Endodermal cell (in vitro differentiated cells): ENCODE measurements around the gene PACRG. TPM values are rescaled to one million over a fixed set of nuclear protein-coding genes. Genes with fewer than 3 reads are reported as not detected.

Source experiments
- DNase-seq: peaks from one replicate; pipeline ENCODE4 v3.0.0-alpha.2; 2017
- H3K27ac ChIP-seq: 2 replicates; pipeline ENCODE4 v1.5.1; 2013; ENCODE audit warnings: mild to moderate bottlenecking, low read depth, low read length, moderate library complexity
- H3K27me3 ChIP-seq: 2 replicates; pipeline ENCODE4 v1.6.1; 2013; ENCODE audit warnings: mild to moderate bottlenecking, low read length, moderate library complexity; ENCODE audit not compliant: insufficient read depth, control insufficient read depth, poor library complexity, severe bottlenecking
- H3K36me3 ChIP-seq: 2 replicates; pipeline ENCODE4 v1.7.0; 2013; ENCODE audit warnings: mild to moderate bottlenecking, low read length, moderate library complexity; ENCODE audit not compliant: control insufficient read depth, insufficient read depth
- H3K4me1 ChIP-seq: one replicate; pipeline ENCODE4 v1.7.0; 2013; ENCODE audit warnings: low read length; ENCODE audit not compliant: control insufficient read depth, insufficient read depth
- H3K4me3 ChIP-seq: 2 replicates; pipeline ENCODE4 v1.5.1; 2013; ENCODE audit warnings: mild to moderate bottlenecking, low read length, moderate library complexity
- H3K9ac ChIP-seq: 2 replicates; pipeline ENCODE4 v1.6.1; 2013; ENCODE audit warnings: mild to moderate bottlenecking, low read length, moderate library complexity; ENCODE audit not compliant: poor library complexity, severe bottlenecking; ENCODE audit errors: extremely low read depth
- H3K9me3 ChIP-seq: 2 replicates; pipeline ENCODE4 v1.6.1; 2013; ENCODE audit warnings: mild to moderate bottlenecking, low read length, moderate library complexity; ENCODE audit not compliant: control insufficient read depth
- H3K27ac Mint-ChIP-seq: 2 replicates; pipeline ENCODE4 v1.8.0; 2020; ENCODE audit warnings: mixed read lengths
- H3K27me3 Mint-ChIP-seq: 2 replicates; pipeline ENCODE4 v1.8.0; 2021; ENCODE audit warnings: mild to moderate bottlenecking, mixed read lengths; ENCODE audit not compliant: insufficient read depth
- H3K36me3 Mint-ChIP-seq: 2 replicates; pipeline ENCODE4 v1.8.0; 2020; ENCODE audit warnings: low read depth, mixed read lengths
- H3K4me1 Mint-ChIP-seq: 2 replicates; pipeline ENCODE4 v1.8.0; 2020; ENCODE audit warnings: mixed read lengths
- H3K4me3 Mint-ChIP-seq: 2 replicates; pipeline ENCODE4 v1.8.0; 2020; ENCODE audit warnings: mild to moderate bottlenecking, moderate library complexity, mixed read lengths
- H3K9me3 Mint-ChIP-seq: 2 replicates; pipeline ENCODE4 v1.8.0; 2020; ENCODE audit warnings: mild to moderate bottlenecking, mixed read lengths
- WGBS, 2 experiments: methylation state at CpG; one replicate each; pipeline versions ENCODE4 v1.1.5 to v1.1.7; 2013; ENCODE audit warnings: missing lambda C conversion rate in 2 of 2, mixed read lengths in 1 of 2; ENCODE audit not compliant: insufficient coverage in 1 of 2, insufficient read length in 1 of 2; 5-methylcytosine and 5-hydroxymethylcytosine counted together
- total RNA-seq, 2 donors: library from RNA; stranded (reverse); fragmentation: NEBNext Ultra II Directional in 1 of 2; extraction: Animal tissue kit (Norgen Biotek cat#: 25700) in 1 of 2; gene quantifications; 2 replicates in 1 of 2; 3 replicates in 1 of 2; pipeline ENCODE4 v1.2.1, GENCODE V29; 2021
- TF ChIP-seq, protein P1 (sequence below): fragments of 200-600 bp; sonication (generic); conservative IDR thresholded peaks from 2 replicates; pipeline ENCODE4 v1.5.0; 2021; ENCODE audit warnings: antibody characterized with exemption, mild to moderate bottlenecking

The PACRG gene
- total RNA-seq, 2 donors from 2014 or later: 0.42 to 0.44 TPM

GRCh38 chr6:162845972-162846371 is 118.2 kb downstream of the PACRG start:
- TF ChIP-seq, protein P1, sequence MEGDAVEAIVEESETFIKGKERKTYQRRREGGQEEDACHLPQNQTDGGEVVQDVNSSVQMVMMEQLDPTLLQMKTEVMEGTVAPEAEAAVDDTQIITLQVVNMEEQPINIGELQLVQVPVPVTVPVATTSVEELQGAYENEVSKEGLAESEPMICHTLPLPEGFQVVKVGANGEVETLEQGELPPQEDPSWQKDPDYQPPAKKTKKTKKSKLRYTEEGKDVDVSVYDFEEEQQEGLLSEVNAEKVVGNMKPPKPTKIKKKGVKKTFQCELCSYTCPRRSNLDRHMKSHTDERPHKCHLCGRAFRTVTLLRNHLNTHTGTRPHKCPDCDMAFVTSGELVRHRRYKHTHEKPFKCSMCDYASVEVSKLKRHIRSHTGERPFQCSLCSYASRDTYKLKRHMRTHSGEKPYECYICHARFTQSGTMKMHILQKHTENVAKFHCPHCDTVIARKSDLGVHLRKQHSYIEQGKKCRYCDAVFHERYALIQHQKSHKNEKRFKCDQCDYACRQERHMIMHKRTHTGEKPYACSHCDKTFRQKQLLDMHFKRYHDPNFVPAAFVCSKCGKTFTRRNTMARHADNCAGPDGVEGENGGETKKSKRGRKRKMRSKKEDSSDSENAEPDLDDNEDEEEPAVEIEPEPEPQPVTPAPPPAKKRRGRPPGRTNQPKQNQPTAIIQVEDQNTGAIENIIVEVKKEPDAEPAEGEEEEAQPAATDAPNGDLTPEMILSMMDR: no peak
- Mint-ChIP-seq H3K27ac (no peak overlapping the region), H3K9me3 (peaks cover 4% of the 10 kb centered on the region), H3K4me1 (no peaks in the 10 kb centered on the region), H3K4me3 (no peak overlapping the region), H3K27me3 (no peaks in the 10 kb centered on the region), H3K36me3 (peaks cover 3% of the 10 kb centered on the region)
- no peak overlapping the region for H3K27ac ChIP-seq
- no peak overlapping the region for H3K9ac ChIP-seq
- WGBS, 2 experiments: 85 to 95% methylated on average over 7 to 9 of the region's 9 CpGs
- peak; percentile 70 for DNase-seq
- H3K27me3 ChIP-seq: no peaks in the 10 kb centered on the region
- H3K4me3 ChIP-seq: no peak overlapping the region
- no peaks in the 10 kb centered on the region for H3K9me3 ChIP-seq
- no peaks in the 10 kb centered on the region for H3K36me3 ChIP-seq
- H3K4me1 ChIP-seq: no peaks in the 10 kb centered on the region

DNA sequence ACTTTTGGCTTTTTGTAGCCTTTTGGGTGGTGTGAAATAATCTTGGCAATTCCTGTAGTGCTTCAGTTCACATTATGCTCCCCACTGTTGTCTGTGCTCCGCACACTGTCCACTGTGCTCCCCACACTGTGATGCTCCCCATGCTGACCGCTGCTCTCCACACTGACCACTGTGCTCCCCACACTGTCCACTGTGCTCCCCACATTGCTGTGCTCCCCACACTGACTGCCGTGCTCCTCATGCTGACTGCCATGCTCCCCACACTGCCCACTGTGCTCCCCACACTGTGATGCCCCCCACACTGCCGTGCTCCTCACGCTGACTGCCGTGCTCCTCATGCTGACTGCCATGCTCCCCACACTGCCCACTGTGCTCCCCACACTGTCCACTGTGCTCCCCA is 118.9 kb downstream of the PACRG start:
- no peaks in the 10 kb centered on the region for H3K27me3 ChIP-seq
- H3K9ac ChIP-seq: no peak overlapping the region
- Mint-ChIP-seq H3K27me3 (no peaks in the 10 kb centered on the region), H3K9me3 (peaks cover 4% of the 10 kb centered on the region), H3K4me1 (no peaks in the 10 kb centered on the region), H3K27ac (no peak overlapping the region), H3K36me3 (peaks cover 3% of the 10 kb centered on the region), H3K4me3 (no peak overlapping the region)
- TF ChIP-seq, protein P1: no peak
- no peak overlapping the region for H3K27ac ChIP-seq
- no peaks in the 10 kb centered on the region for H3K36me3 ChIP-seq
- H3K4me3 ChIP-seq: no peak overlapping the region
- H3K9me3 ChIP-seq: no peaks in the 10 kb centered on the region
- 86 to 91% methylated on average over 2 to 6 of the region's 6 CpGs for WGBS, 2 experiments
- DNase-seq: no peak
- H3K4me1 ChIP-seq: no peaks in the 10 kb centered on the region

DNA sequence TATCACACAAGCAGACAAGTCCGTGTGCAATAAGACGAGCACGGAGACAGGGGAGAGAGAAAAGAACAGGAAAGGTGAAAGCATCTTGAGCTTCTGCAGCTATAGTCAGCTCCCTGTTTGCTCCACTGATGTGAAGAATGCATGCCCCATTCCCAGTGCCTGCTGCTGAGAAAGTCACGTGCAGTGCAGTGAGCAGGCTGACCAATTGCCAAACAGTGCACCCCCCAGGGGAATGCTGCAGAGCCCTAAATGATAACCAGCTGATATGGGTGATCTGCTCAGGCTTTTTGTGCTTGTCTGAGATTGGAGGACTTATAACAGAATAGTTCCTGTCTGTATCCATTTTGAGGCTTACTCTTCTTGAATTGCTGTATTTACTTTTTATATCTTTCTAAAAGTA is 121.5 kb downstream of the PACRG start:
- Mint-ChIP-seq H3K4me1 (peaks cover 6% of the 10 kb centered on the region), H3K9me3 (peaks cover 3% of the 10 kb centered on the region), H3K36me3 (peaks cover 2% of the 10 kb centered on the region), H3K4me3 (no peak overlapping the region), H3K27ac (no peak overlapping the region), H3K27me3 (no peaks in the 10 kb centered on the region)
- H3K27me3 ChIP-seq: no peaks in the 10 kb centered on the region
- H3K4me1 ChIP-seq: peaks cover under 1% of the 10 kb centered on the region
- no peak overlapping the region for H3K9ac ChIP-seq
- 86 to 96% methylated on average over 3 to 4 of the region's 4 CpGs for WGBS, 2 experiments
- no peak overlapping the region for H3K27ac ChIP-seq
- TF ChIP-seq, protein P1: no peak
- peak; percentile 53 for DNase-seq
- H3K4me3 ChIP-seq: no peak overlapping the region
- H3K9me3 ChIP-seq: no peaks in the 10 kb centered on the region
- H3K36me3 ChIP-seq: no peaks in the 10 kb centered on the region
